ENCODE results near the gene IFNL3. TPM values are rescaled to one million over a fixed set of nuclear protein-coding genes. Genes with fewer than 3 reads are reported as not detected.

The IFNL3 gene
- total RNA-seq, 1 experiment from 2014 or later, result not detected

GRCh38 chr19:39262496-39262895 lies 17.7 kb upstream of the IFNL3 start:
- no TSS peak for BruUV-seq (replicated peaks)
- no peaks in the 10 kb centered on the region for H3K9me3 ChIP-seq (ENCODE audit: insufficient read depth, low read depth)
- H3F3A ChIP-seq (ENCODE audit: insufficient read depth, low read depth), result no peaks in the 10 kb centered on the region
- TF ChIP-seq EZH2 (IDR thresholded peaks at IDR 0.05; ENCODE audit: low read depth), result no peak
- TF ChIP-seq CTCF (conservative IDR thresholded peaks at IDR 0.05), result no peak
- ChIA-PET POLR2A (ENCODE audit: unreplicated experiment) (no interaction called here), CTCF (no interaction called here)
- no peaks in the 10 kb centered on the region for H3K36me3 ChIP-seq (ENCODE audit: low read depth)
- peak in 1 of 2 experiments; percentile 36 for DNase-seq
- H3K9me2 ChIP-seq (ENCODE audit: insufficient read depth), result no peaks in the 10 kb centered on the region
- H3K79me2 ChIP-seq (ENCODE audit: low read depth), result no peaks in the 10 kb centered on the region
- H4K20me1 ChIP-seq (ENCODE audit: insufficient read depth), result no peaks in the 10 kb centered on the region
- intact Hi-C loops (cut with micrococcal nuclease; ENCODE audit: unreplicated experiment), result no loop called here
- no peak overlapping the region for H3K27ac ChIP-seq
- H3K4me2 ChIP-seq, result no peak overlapping the region
- H3K4me3 ChIP-seq, result no peak overlapping the region
- no peak overlapping the region for H2AFZ ChIP-seq
- 0 out of 2 replicates have a peak, but pooled peaks cover 8% of the 10 kb centered on the region for H3K4me1 ChIP-seq (replicated peaks; ENCODE audit: insufficient read depth)
- H3K27me3 ChIP-seq (ENCODE audit: insufficient read depth, low read depth), result no peaks in the 10 kb centered on the region

- no TSS peak for BruUV-seq (replicated peaks)
These were observed 16.9 kb upstream of the IFNL3 start for GRCh38 chr19:39261704-39262103.

GRCh38 chr19:39257227-39257626 lies 12.4 kb upstream of the IFNL3 start:
- no peaks in the 10 kb centered on the region for H3K36me3 ChIP-seq (ENCODE audit: low read depth)
- 0 out of 2 replicates have a peak, but pooled peaks cover 3% of the 10 kb centered on the region for H3K27me3 ChIP-seq (ENCODE audit: insufficient read depth, low read depth)
- DNase-seq, result no peak
- BruUV-seq (replicated peaks), result no TSS peak
- ChIA-PET CTCF (no interaction called here), POLR2A (ENCODE audit: unreplicated experiment) (no interaction called here)
- TF ChIP-seq EZH2 (IDR thresholded peaks at IDR 0.05; ENCODE audit: low read depth) (no peak), CTCF (conservative IDR thresholded peaks at IDR 0.05) (no peak)
- no peaks in the 10 kb centered on the region for H3K79me2 ChIP-seq (ENCODE audit: low read depth)
- H4K20me1 ChIP-seq (ENCODE audit: insufficient read depth), result no peaks in the 10 kb centered on the region
- 0 out of 2 replicates have a peak, but pooled peaks cover 2% of the 10 kb centered on the region for H3K4me1 ChIP-seq (replicated peaks; ENCODE audit: insufficient read depth)
- H3K4me2 ChIP-seq, result no peak overlapping the region
- no peaks in the 10 kb centered on the region for H3F3A ChIP-seq (ENCODE audit: insufficient read depth, low read depth)
- no peak overlapping the region for H3K27ac ChIP-seq
- intact Hi-C loops (cut with micrococcal nuclease; ENCODE audit: unreplicated experiment), result no loop called here
- no peaks in the 10 kb centered on the region for H3K9me3 ChIP-seq (ENCODE audit: insufficient read depth, low read depth)
- no peak overlapping the region for H3K4me3 ChIP-seq
- H3K9me2 ChIP-seq (ENCODE audit: insufficient read depth), result no peaks in the 10 kb centered on the region
- no peak overlapping the region for H2AFZ ChIP-seq

More at GRCh38 chr19:39261704-39262103, 16.9 kb upstream of the IFNL3 start:
- TF ChIP-seq EZH2 (IDR thresholded peaks at IDR 0.05; ENCODE audit: low read depth) (no peak), CTCF (conservative IDR thresholded peaks at IDR 0.05) (no peak)
- intact Hi-C loops (cut with micrococcal nuclease; ENCODE audit: unreplicated experiment), result no loop called here
- H4K20me1 ChIP-seq (ENCODE audit: insufficient read depth), result no peaks in the 10 kb centered on the region
- H3K4me1 ChIP-seq (replicated peaks; ENCODE audit: insufficient read depth), result 0 out of 2 replicates have a peak, but pooled peaks cover 8% of the 10 kb centered on the region
- no peaks in the 10 kb centered on the region for H3K9me2 ChIP-seq (ENCODE audit: insufficient read depth)
- no peaks in the 10 kb centered on the region for H3K36me3 ChIP-seq (ENCODE audit: low read depth)
- DNase-seq, result no peak
- no peak overlapping the region for H3K27ac ChIP-seq
- no peak overlapping the region for H3K4me3 ChIP-seq
- H3F3A ChIP-seq (ENCODE audit: insufficient read depth, low read depth), result no peaks in the 10 kb centered on the region
- POLR2A ChIA-PET (ENCODE audit: unreplicated experiment), result interaction anchor here (0.6 kb wide), 1 partner anchor 174 kb away, joined by 3 read pairs; the partner anchor contains the start of gene RPS16
- H2AFZ ChIP-seq, result no peak overlapping the region
- no peak overlapping the region for H3K4me2 ChIP-seq
- H3K27me3 ChIP-seq (ENCODE audit: insufficient read depth, low read depth), result no peaks in the 10 kb centered on the region
- no peaks in the 10 kb centered on the region for H3K9me3 ChIP-seq (ENCODE audit: insufficient read depth, low read depth)
- CTCF ChIA-PET, result no interaction called here
- H3K79me2 ChIP-seq (ENCODE audit: low read depth), result no peaks in the 10 kb centered on the region

Data from PC-9 (cell line).